GM12874 (cell line): ENCODE data around the gene PDIA6.

Experiments used
- TF ChIP-seq, protein P1 (sequence below): IDR thresholded peaks from 2 replicates; pipeline ENCODE4 v1.5.1; 2011; ENCODE audit warnings: low read depth, mild to moderate bottlenecking, control low read depth, low read length, moderate library complexity; ENCODE audit not compliant: insufficient read depth

PDIA6 gene

DNA sequence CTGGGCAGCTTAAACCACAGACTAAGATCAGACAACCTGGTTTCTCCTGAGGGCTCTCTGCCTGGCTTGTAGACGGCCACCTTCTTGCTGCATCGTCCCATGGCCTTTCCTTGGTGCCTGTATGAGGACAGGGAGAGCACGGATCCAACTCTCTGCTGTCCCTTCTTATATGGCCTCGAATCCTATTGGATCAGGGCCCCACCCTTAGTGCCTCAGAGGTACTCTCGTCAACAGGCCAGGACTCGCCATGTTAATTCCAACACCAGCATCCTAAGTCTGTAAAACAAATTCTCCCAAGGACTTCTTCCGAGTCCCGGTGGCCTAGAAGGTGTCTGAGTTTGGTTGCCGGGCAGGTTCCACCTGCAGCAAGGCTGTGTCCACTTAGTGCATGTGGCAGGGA, 51.0 kb downstream of the PDIA6 start:
- TF ChIP-seq, protein P1, sequence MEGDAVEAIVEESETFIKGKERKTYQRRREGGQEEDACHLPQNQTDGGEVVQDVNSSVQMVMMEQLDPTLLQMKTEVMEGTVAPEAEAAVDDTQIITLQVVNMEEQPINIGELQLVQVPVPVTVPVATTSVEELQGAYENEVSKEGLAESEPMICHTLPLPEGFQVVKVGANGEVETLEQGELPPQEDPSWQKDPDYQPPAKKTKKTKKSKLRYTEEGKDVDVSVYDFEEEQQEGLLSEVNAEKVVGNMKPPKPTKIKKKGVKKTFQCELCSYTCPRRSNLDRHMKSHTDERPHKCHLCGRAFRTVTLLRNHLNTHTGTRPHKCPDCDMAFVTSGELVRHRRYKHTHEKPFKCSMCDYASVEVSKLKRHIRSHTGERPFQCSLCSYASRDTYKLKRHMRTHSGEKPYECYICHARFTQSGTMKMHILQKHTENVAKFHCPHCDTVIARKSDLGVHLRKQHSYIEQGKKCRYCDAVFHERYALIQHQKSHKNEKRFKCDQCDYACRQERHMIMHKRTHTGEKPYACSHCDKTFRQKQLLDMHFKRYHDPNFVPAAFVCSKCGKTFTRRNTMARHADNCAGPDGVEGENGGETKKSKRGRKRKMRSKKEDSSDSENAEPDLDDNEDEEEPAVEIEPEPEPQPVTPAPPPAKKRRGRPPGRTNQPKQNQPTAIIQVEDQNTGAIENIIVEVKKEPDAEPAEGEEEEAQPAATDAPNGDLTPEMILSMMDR, result no peak

DNA sequence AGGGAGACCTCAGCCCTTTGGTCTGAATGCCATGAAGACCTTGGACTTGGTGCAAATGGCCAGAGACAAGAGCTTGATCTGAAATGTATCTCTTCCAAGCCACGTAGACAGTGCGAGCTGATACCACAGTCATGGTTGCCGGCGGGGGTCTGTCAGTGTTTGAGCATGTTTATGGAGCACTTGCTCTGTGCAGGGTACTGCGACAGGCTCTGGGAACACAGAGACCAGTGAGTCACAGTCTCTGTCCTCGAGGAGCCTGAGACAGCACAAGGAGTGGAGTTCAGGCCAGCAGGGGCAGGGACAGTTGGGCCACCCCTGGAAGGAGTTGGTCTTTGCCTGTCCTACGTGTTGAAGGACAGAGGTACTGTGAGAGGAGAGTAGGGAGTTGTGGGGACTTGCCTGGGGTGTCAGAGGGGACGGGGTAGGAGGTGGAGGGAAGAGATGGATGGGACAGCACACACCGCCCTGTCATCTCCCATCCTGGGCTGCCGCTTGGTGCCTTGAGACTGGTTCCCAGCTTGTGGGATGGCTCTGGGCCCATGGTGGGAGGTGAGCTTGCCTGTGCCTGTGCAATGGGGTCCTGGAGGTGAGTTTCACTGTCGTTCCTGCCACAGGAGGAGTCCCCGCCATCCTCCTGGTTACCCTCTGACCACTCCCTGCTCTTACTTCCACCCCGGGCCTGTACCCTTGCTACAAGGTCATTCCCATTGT, 51.6 kb downstream of the PDIA6 start:
- TF ChIP-seq, protein P1, result no peak

DNA sequence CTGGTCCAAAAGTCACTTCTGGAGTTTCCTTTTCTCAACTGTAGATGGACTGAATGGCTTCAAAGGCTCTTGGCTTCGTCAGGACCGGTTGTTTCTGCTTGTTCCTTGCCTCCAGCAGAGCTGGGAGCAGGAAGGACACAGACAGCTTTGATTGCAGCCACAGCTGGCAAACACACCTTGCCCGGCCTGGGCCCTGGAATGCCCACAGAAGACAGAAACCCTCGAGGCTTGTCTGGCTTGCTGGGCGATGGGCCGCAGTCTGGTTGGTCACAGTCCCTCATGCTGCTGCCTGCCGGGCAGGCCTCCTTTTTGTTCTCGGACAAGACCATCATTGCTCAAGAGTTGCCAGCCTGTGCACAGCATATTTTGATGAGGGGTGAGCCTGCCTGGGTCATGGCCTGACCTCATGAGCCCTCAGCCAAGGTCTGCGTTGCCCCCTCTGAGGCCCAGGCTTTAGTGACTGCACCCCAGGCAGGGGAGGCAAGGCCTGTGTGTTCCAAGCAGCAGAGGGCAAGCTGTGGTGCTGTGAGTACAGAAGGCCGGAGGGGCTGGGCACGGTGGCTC, 53.4 kb downstream of the PDIA6 start:
- TF ChIP-seq, protein P1, result no peak

DNA sequence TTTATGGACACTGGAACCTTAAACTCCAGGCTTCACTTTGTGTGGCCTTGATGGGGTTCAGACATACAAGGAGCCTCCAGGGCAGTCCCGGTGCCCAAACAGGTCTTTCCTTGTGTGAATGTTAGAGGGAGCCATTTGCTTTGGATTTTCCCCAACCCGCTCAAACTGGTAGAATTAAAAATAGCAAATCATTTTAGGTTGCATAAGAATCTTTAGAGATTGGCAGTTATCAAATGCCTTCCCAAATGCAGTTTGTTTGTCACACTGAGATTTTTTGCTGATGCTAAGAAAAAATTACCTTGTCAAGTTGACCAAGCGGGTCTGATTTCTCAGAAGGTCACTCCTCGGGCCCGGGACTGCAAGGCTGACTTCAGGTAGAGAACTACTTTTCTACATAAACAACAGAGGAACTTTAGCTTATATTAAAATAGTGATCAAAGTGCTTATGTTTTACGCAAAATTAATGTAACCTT, 54.7 kb downstream of the PDIA6 start:
- TF ChIP-seq, protein P1, result no peak

DNA sequence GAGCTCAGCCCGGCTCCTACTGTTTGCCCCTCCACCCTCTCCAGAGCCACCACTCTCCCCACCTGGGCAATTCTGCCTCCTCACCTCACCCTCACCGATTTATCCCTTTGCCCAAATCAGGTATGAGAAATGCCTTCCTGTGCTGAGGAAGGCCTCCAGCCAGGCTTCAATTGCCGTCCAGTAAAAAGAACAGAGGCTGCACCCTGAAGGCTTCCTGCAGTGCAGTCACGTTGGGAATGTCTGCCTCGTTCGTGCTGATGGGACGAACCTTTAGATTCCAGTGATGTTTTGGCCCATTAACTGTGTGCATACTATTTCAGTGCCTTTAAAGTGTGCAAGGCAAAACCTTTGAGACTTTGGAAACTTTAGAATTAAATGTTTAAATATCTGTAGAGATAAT, 57.0 kb downstream of the PDIA6 start:
- TF ChIP-seq, protein P1, result no peak

DNA sequence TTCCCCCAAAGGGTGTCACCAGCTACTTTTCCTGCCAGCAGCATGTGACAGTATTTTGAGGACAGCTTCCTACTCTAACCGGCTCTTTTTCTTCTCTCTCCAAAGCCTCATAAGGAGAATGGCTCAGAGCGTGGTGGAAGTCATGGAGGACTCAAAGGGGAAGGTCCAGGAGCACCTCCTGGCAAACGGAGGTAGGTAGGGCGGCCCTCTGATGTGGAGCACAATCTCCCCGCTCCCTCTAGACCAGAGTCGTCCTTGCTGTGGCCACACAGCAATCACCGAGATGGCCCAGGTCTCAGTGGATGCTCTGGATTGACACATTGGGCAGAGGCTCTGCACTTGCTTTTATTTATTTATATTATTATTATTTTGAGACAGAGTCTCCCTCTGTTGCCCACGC, 58.7 kb downstream of the PDIA6 start:
- TF ChIP-seq, protein P1, result no peak

DNA sequence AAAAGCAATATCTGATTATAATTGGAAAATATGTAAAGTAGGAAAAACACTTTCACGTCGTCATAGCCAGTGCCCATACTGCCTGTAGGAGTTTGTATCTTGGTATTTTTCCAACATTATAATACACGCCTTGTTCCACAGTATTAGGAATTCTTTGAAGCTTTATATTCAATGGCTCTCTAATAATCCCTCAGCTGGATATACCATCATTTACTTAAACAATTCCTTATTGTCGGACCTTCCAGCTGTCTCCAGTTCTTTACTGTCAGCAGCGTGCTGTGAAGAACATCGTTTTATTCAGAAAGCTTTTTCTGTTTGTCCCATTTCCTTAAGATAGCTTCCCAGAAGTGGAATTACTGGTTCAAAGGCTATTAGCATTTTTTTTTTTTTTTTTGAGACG, 59.4 kb downstream of the PDIA6 start:
- TF ChIP-seq, protein P1, result no peak
